Measurements from ENCODE around the gene THSD7A.

DNA sequence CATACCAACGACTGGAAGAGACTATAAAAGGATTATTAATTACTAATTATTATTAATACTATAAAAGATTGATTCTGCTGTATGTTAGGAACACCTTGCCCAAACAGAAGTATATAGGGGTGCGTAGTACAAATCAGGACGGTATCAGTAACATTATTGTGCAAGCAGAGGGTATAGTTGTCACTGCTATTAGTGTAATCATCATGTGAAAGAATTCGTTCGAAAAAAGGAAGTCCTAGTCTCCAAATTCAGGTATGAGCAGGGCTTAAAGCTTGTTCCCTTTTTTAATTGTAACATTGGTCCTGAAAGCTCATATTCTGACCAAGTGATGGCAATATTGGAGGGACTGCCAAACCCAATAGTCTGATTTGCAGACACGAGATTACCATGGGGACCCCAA is 81.8 kb downstream of the THSD7A start:
- TF ChIP-seq, protein P1, sequence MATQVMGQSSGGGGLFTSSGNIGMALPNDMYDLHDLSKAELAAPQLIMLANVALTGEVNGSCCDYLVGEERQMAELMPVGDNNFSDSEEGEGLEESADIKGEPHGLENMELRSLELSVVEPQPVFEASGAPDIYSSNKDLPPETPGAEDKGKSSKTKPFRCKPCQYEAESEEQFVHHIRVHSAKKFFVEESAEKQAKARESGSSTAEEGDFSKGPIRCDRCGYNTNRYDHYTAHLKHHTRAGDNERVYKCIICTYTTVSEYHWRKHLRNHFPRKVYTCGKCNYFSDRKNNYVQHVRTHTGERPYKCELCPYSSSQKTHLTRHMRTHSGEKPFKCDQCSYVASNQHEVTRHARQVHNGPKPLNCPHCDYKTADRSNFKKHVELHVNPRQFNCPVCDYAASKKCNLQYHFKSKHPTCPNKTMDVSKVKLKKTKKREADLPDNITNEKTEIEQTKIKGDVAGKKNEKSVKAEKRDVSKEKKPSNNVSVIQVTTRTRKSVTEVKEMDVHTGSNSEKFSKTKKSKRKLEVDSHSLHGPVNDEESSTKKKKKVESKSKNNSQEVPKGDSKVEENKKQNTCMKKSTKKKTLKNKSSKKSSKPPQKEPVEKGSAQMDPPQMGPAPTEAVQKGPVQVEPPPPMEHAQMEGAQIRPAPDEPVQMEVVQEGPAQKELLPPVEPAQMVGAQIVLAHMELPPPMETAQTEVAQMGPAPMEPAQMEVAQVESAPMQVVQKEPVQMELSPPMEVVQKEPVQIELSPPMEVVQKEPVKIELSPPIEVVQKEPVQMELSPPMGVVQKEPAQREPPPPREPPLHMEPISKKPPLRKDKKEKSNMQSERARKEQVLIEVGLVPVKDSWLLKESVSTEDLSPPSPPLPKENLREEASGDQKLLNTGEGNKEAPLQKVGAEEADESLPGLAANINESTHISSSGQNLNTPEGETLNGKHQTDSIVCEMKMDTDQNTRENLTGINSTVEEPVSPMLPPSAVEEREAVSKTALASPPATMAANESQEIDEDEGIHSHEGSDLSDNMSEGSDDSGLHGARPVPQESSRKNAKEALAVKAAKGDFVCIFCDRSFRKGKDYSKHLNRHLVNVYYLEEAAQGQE (IDR thresholded peaks at IDR 0.05; ENCODE audit: insufficient read depth in 1 of 2, low read depth in 2 of 2, low read length in 2 of 2): no peak
- no peak for TF ChIP-seq POLR2AphosphoS5 (IDR thresholded peaks at IDR 0.05; ENCODE audit: low read depth, low read length)
- TF ChIP-seq TAF1 (IDR thresholded peaks at IDR 0.05; ENCODE audit: borderline replicate concordance, insufficient read depth, low read length): no peak
- no peak for TF ChIP-seq SIN3A (IDR thresholded peaks at IDR 0.05; ENCODE audit: borderline replicate concordance, insufficient read depth, low read length)
- TF ChIP-seq FOXP2 (optimal IDR thresholded peaks at IDR 0.05; ENCODE audit: borderline replicate concordance, extremely low read depth, extremely low read length, insufficient read depth): no peak
